Measurements from ENCODE around the gene BAD. TPM values are rescaled to one million over a fixed set of nuclear protein-coding genes. Genes with fewer than 3 reads are reported as not detected.

Gene BAD
- total RNA-seq, 1 experiment from 2014 or later = 50.5 TPM

DNA sequence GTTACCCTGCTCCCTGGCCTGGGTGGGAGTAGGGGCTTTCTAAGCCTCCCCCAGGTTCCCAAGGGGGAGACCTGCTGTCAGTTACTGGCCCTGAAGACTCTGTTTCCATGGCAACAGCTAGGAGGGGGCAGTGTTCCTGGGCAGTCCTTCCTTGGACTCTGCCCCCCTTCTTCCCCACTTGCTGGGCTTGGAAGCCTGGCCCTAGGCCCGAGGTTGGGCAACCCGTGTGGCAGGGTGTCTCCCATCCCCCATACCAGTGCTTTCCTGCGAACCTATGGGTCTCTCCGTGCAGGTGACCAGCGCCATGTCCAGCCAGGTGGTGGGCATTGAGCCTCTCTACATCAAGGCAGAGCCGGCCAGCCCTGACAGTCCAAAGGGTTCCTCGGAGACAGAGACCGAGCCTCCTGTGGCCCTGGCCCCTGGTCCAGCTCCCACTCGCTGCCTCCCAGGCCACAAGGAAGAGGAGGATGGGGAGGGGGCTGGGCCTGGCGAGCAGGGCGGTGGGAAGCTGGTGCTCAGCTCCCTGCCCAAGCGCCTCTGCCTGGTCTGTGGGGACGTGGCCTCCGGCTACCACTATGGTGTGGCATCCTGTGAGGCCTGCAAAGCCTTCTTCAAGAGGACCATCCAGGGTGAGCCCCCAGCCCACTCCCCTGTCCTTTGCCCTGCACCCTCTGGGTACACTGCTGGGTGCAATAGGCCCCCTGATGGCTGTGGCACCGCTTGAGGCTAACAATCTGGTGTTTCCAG lies 22.6 kb upstream of the BAD start:
- no peaks in the 10 kb centered on the region for H3K9me3 Mint-ChIP-seq (ENCODE audit: unreplicated experiment)
- H3K27ac Mint-ChIP-seq (ENCODE audit: unreplicated experiment) = peak overlapping the region; percentile 96
- POLR2A ChIA-PET = interaction anchor here (3.5 kb wide), 1 partner anchor 10 kb away, joined by 86 read pairs; the partner anchor contains the start of genes PRDX5 and TRMT112
- intact Hi-C loops (cut with micrococcal nuclease; ENCODE audit: unreplicated experiment) = no loop called here
- Histone ChIP-seq H3K27me3 (replicated peaks; ENCODE audit: control insufficient read depth, insufficient read depth, low read length) (no peaks in the 10 kb centered on the region), H3K4me1 (peaks cover 32% of the 10 kb centered on the region), H3K4me3 (ENCODE audit: low read depth, low read length) (peak overlapping the region; percentile 65), H3K9me3 (no peaks in the 10 kb centered on the region), H3K36me3 (ENCODE audit: control insufficient read depth, insufficient read depth, low read length) (peaks cover 3% of the 10 kb centered on the region; the same call in 1 of the 2 replicates)
- peaks cover 9% of the 10 kb centered on the region for H3K4me1 Mint-ChIP-seq (ENCODE audit: low read depth, unreplicated experiment)
- TF ChIP-seq, protein P1, sequence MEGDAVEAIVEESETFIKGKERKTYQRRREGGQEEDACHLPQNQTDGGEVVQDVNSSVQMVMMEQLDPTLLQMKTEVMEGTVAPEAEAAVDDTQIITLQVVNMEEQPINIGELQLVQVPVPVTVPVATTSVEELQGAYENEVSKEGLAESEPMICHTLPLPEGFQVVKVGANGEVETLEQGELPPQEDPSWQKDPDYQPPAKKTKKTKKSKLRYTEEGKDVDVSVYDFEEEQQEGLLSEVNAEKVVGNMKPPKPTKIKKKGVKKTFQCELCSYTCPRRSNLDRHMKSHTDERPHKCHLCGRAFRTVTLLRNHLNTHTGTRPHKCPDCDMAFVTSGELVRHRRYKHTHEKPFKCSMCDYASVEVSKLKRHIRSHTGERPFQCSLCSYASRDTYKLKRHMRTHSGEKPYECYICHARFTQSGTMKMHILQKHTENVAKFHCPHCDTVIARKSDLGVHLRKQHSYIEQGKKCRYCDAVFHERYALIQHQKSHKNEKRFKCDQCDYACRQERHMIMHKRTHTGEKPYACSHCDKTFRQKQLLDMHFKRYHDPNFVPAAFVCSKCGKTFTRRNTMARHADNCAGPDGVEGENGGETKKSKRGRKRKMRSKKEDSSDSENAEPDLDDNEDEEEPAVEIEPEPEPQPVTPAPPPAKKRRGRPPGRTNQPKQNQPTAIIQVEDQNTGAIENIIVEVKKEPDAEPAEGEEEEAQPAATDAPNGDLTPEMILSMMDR (IDR thresholded peaks at IDR 0.05; ENCODE audit: insufficient read depth in 1 of 2, low read depth in 1 of 2, low read length in 1 of 2, severe bottlenecking in 1 of 2, unreplicated experiment in 1 of 2) = no peak
- H3K36me3 Mint-ChIP-seq (ENCODE audit: insufficient read depth, unreplicated experiment) = peaks cover 57% of the 10 kb centered on the region
- CTCF ChIA-PET = interaction anchor here (0.8 to 2.2 kb wide), 2 partner anchors 11 to 48 kb away, joined by 3 to 7 read pairs; partner anchors contain the start of genes PRDX5 and TRMT112
- H3K4me3 Mint-ChIP-seq (ENCODE audit: unreplicated experiment) = peak overlapping the region; percentile 97
- no TSS peak for BruUV-seq (replicated peaks)
- DNase-seq = peak; percentile 63 to 67
- no peaks in the 10 kb centered on the region for H3K27me3 Mint-ChIP-seq (ENCODE audit: insufficient read depth, unreplicated experiment)

DNA sequence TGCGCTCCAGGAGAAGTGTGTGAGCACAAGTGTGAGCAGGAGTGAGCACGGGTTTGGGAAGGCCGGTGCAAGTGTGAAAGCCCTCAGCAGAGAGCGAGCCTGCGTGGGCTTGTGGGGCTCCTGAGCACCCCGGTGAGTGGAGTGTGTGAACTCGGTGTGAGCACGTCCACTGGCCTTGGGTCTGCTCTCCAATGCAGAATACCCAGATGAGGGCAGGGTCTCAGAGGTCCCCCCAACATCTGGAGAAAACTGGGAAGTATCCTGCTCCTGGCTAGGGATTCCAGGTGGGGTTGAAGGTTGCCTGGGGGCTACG lies 22.1 kb upstream of the BAD start:
- Histone ChIP-seq H3K9me3 (no peaks in the 10 kb centered on the region), H3K27me3 (replicated peaks; ENCODE audit: control insufficient read depth, insufficient read depth, low read length) (no peaks in the 10 kb centered on the region), H3K4me1 (peaks cover 32% of the 10 kb centered on the region), H3K36me3 (ENCODE audit: control insufficient read depth, insufficient read depth, low read length) (peaks cover 3% of the 10 kb centered on the region; the same call in 1 of the 2 replicates), H3K4me3 (ENCODE audit: low read depth, low read length) (peak overlapping the region; percentile 65)
- Mint-ChIP-seq H3K9me3 (ENCODE audit: unreplicated experiment) (no peaks in the 10 kb centered on the region), H3K4me3 (ENCODE audit: unreplicated experiment) (peak overlapping the region; percentile 97), H3K27ac (ENCODE audit: unreplicated experiment) (peak overlapping the region; percentile 96), H3K4me1 (ENCODE audit: low read depth, unreplicated experiment) (peaks cover 9% of the 10 kb centered on the region), H3K27me3 (ENCODE audit: insufficient read depth, unreplicated experiment) (no peaks in the 10 kb centered on the region), H3K36me3 (ENCODE audit: insufficient read depth, unreplicated experiment) (peaks cover 55% of the 10 kb centered on the region)
- no peak for DNase-seq
- intact Hi-C loops (cut with micrococcal nuclease; ENCODE audit: unreplicated experiment) = no loop called here
- ChIA-PET POLR2A (interaction anchor here (3.5 kb wide), 1 partner anchor 11 kb away, joined by 86 read pairs; the partner anchor contains the start of genes PRDX5 and TRMT112), CTCF (interaction anchor here (0.8 to 2.2 kb wide), 2 partner anchors 11 to 49 kb away, joined by 3 to 7 read pairs; partner anchors contain the start of genes PRDX5 and TRMT112)
- TF ChIP-seq, protein P1 (IDR thresholded peaks at IDR 0.05; ENCODE audit: insufficient read depth in 1 of 2, low read depth in 1 of 2, low read length in 1 of 2, severe bottlenecking in 1 of 2, unreplicated experiment in 1 of 2) = no peak
- TSS peak; percentile 71 for BruUV-seq (replicated peaks)

DNA sequence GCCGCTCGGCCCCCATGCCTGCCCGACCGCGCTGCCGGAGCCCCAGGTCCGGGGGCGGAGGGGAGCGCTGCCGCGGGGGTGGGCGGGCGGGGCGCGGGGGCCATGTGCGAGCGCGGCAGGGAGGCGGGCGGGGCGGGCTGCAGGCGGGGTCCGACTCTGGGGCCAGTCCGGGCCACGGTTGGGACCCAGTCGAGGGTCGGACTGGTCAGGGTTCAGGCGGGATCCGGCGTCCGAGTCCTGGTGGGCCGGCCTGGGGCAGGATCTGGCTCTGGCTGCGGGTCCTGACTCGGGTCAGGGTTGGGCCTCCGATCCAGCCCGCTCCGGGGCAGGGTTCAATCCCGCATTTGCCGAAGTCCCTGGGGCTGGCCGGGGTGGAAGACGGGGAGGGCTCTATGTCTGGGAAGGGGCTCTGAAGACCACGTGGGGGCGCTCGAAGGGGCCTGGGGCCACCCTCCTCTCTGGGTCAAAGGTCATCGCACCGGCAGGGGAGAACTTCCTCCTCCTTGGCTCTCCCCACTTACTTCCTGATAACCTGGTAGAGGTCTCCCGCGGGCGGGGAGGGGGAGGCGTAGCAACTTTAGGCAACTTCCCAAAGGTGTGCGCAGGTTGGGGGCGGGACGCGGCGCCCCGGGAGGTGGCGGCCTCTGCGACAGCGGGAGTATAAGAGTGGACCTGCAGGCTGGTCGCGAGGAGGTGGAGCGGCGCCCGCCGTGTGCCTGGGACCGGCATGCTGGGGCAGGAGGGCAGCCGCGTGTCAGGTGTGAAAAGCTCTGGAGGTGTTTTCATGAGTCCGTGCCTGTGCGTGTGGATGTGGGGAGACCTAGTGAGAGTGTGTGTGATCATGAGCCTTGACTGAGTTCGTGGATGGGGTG lies 21.5 kb upstream of the BAD start:
- POLR2A ChIA-PET = interaction anchor here (0.6 to 3.5 kb wide), 8 partner anchors 11 to 1714 kb away, joined by 3 to 86 read pairs (median 5); partner anchors contain the start of genes PRDX5, SAC3D1, TRMT112 and TUT1

More for the DNA sequence above, 21.5 kb upstream of the BAD start:
- Mint-ChIP-seq H3K9me3 (ENCODE audit: unreplicated experiment) (no peaks in the 10 kb centered on the region), H3K4me3 (ENCODE audit: unreplicated experiment) (peak overlapping the region; percentile 97), H3K36me3 (ENCODE audit: insufficient read depth, unreplicated experiment) (peaks cover 49% of the 10 kb centered on the region), H3K27me3 (ENCODE audit: insufficient read depth, unreplicated experiment) (no peaks in the 10 kb centered on the region), H3K27ac (ENCODE audit: unreplicated experiment) (peak overlapping the region; percentile 96), H3K4me1 (ENCODE audit: low read depth, unreplicated experiment) (peaks cover 9% of the 10 kb centered on the region)
- Histone ChIP-seq H3K9me3 (no peaks in the 10 kb centered on the region), H3K4me1 (peaks cover 30% of the 10 kb centered on the region), H3K4me3 (ENCODE audit: low read depth, low read length) (peak overlapping the region; percentile 65), H3K27me3 (replicated peaks; ENCODE audit: control insufficient read depth, insufficient read depth, low read length) (no peaks in the 10 kb centered on the region), H3K36me3 (ENCODE audit: control insufficient read depth, insufficient read depth, low read length) (peaks cover 3% of the 10 kb centered on the region; the same call in 1 of the 2 replicates)
- BruUV-seq (replicated peaks) = no TSS peak
- intact Hi-C loops (cut with micrococcal nuclease; ENCODE audit: unreplicated experiment) = loop anchor here (1.0 to 2.0 kb wide), 4 partner anchors 11 to 65 kb away; partner anchors contain the start of genes BAD, FKBP2, GPR137 and TRMT112
- CTCF ChIA-PET = interaction anchor here (0.6 to 5.8 kb wide), 7 partner anchors 12 to 54 kb away, joined by 3 to 61 read pairs (median 8); partner anchors contain the start of genes PLCB3, PRDX5 and TRMT112
- TF ChIP-seq, protein P1 (IDR thresholded peaks at IDR 0.05; ENCODE audit: insufficient read depth in 1 of 2, low read depth in 1 of 2, low read length in 1 of 2, severe bottlenecking in 1 of 2, unreplicated experiment in 1 of 2) = peak in 1 of 2 experiments; percentile 66
- peak; percentile 97 to 98 for DNase-seq

Data from Caco-2 (cell line).